Skin epidermis (tissue), 12 donors: Measurements from ENCODE around the gene SCTR.
A peak's percentile ranks its signal among the peaks of the same experiment; 100 is the strongest.

Source experiments
- H3K27ac ChIP-seq, 21 experiments: fragments of 200-600 bp; sonication (generic) in 11 of 21; one replicate each; pipeline ENCODE4 v1.5.0; 2020; ENCODE audit warnings: mild to moderate bottlenecking in 3 of 21, inconsistent platforms in 2 of 21, moderate library complexity in 2 of 21
- H3K4me3 ChIP-seq, 7 experiments: fragments of 200-600 bp; sonication (generic) in 2 of 7; one replicate each; pipeline ENCODE4 v1.5.0; 2020; ENCODE audit warnings: inconsistent platforms in 2 of 7, mild to moderate bottlenecking in 2 of 7, moderate library complexity in 1 of 7

The SCTR gene

GRCh38 chr2:119527999-119528398 lies 3.7 kb upstream of the SCTR start:
- Histone ChIP-seq H3K27ac (no peak overlapping the region), H3K4me3 (no peak overlapping the region)

- H3K27ac ChIP-seq, result no peak overlapping the region
- no peak overlapping the region for H3K4me3 ChIP-seq
Measured at GRCh38 chr2:119525614-119526013, 1.3 kb upstream of the SCTR start.

- Histone ChIP-seq H3K27ac (no peak overlapping the region), H3K4me3 (no peak overlapping the region)
Measured at GRCh38 chr2:119523383-119523951, 816 bp downstream of the SCTR start.

- H3K4me3 ChIP-seq, result no peak overlapping the region
- H3K27ac ChIP-seq, result no peak overlapping the region
Measured at GRCh38 chr2:119522671-119523070, 1.6 kb downstream of the SCTR start.

GRCh38 chr2:119521433-119522050 lies 2.7 kb downstream of the SCTR start:
- Histone ChIP-seq H3K4me3 (no peak overlapping the region), H3K27ac (no peak overlapping the region)

GRCh38 chr2:119520696-119521432 lies 3.4 kb downstream of the SCTR start:
- Histone ChIP-seq H3K27ac (no peak overlapping the region), H3K4me3 (no peak overlapping the region)

GRCh38 chr2:119519057-119519408 lies 5.2 kb downstream of the SCTR start:
- no peak overlapping the region for H3K4me3 ChIP-seq
- H3K27ac ChIP-seq, result no peak overlapping the region

GRCh38 chr2:119518401-119519056 lies 5.8 kb downstream of the SCTR start:
- Histone ChIP-seq H3K4me3 (no peak overlapping the region), H3K27ac (no peak overlapping the region)

- H3K4me3 ChIP-seq, result no peak overlapping the region
- H3K27ac ChIP-seq, result no peak overlapping the region
Measured at GRCh38 chr2:119517433-119517832, 6.8 kb downstream of the SCTR start.

- no peak overlapping the region for H3K27ac ChIP-seq
- no peak overlapping the region for H3K4me3 ChIP-seq
Measured at GRCh38 chr2:119516121-119516520, 8.2 kb downstream of the SCTR start.

GRCh38 chr2:119513832-119514231 lies 10.5 kb downstream of the SCTR start:
- Histone ChIP-seq H3K27ac (no peak overlapping the region), H3K4me3 (no peak overlapping the region)

GRCh38 chr2:119512946-119513345 lies 11.3 kb downstream of the SCTR start:
- no peak overlapping the region for H3K4me3 ChIP-seq
- no peak overlapping the region for H3K27ac ChIP-seq

GRCh38 chr2:119511989-119512388 lies 12.3 kb downstream of the SCTR start:
- Histone ChIP-seq H3K4me3 (no peak overlapping the region), H3K27ac (no peak overlapping the region)

GRCh38 chr2:119508756-119509155 lies 15.5 kb downstream of the SCTR start:
- Histone ChIP-seq H3K27ac (no peak overlapping the region), H3K4me3 (no peak overlapping the region)

GRCh38 chr2:119496682-119497081 lies 27.6 kb downstream of the SCTR start:
- Histone ChIP-seq H3K4me3 (no peak overlapping the region), H3K27ac (no peak overlapping the region)

GRCh38 chr2:119495948-119496347 lies 28.3 kb downstream of the SCTR start:
- H3K27ac ChIP-seq, result no peak overlapping the region
- H3K4me3 ChIP-seq, result no peak overlapping the region

GRCh38 chr2:119494163-119494790 lies 30.0 kb downstream of the SCTR start:
- no peak overlapping the region for H3K4me3 ChIP-seq
- no peak overlapping the region for H3K27ac ChIP-seq

GRCh38 chr2:119491776-119492525 lies 32.3 kb downstream of the SCTR start:
- H3K27ac ChIP-seq, result peak overlapping the region in 6 of 21 experiments; percentile 25 to 66 (median 46)
- no peak overlapping the region for H3K4me3 ChIP-seq

GRCh38 chr2:119490653-119491195 lies 33.6 kb downstream of the SCTR start:
- H3K27ac ChIP-seq, result no peak overlapping the region
- no peak overlapping the region for H3K4me3 ChIP-seq
